WERI-Rb-1 (cell line): ENCODE results near the gene CCND1.
A peak's percentile ranks its signal among the peaks of the same experiment; 100 is the strongest.

Experiments used
- DNase-seq: peaks from one replicate; pipeline ENCODE4 v3.0.0-alpha.2; 2020
- H3K27ac ChIP-seq: fragments of 250-450 bp; sonication (Bioruptor Pico); 2 replicates; pipeline ENCODE4 v1.5.1; 2020; ENCODE audit warnings: mild to moderate bottlenecking, moderate library complexity
- H3K27me3 ChIP-seq: fragments of 250-450 bp; sonication (Bioruptor Pico); 2 replicates; pipeline ENCODE4 v1.5.1; 2021; ENCODE audit warnings: mild to moderate bottlenecking, low read depth, moderate library complexity; ENCODE audit not compliant: insufficient read depth, severe bottlenecking
- H3K36me3 ChIP-seq: fragments of 250-450 bp; sonication (Bioruptor Pico); 2 replicates; pipeline ENCODE4 v1.5.1; 2020; ENCODE audit warnings: mild to moderate bottlenecking, moderate library complexity
- H3K4me3 ChIP-seq: 2 replicates; pipeline ENCODE4 v1.5.1; 2011; ENCODE audit warnings: low read depth, mild to moderate bottlenecking, control low read depth, low read length
- H3K9me3 ChIP-seq: fragments of 250-450 bp; sonication (Bioruptor Pico); 2 replicates; pipeline ENCODE4 v1.5.1; 2021; ENCODE audit warnings: mild to moderate bottlenecking, moderate library complexity; ENCODE audit not compliant: severe bottlenecking
- TF ChIP-seq, protein P1 (sequence below): IDR thresholded peaks from 2 replicates; pipeline ENCODE4 v1.5.1; 2011; ENCODE audit warnings: low read depth, mild to moderate bottlenecking, control low read depth, inconsistent platforms, low read length

CCND1 gene

DNA sequence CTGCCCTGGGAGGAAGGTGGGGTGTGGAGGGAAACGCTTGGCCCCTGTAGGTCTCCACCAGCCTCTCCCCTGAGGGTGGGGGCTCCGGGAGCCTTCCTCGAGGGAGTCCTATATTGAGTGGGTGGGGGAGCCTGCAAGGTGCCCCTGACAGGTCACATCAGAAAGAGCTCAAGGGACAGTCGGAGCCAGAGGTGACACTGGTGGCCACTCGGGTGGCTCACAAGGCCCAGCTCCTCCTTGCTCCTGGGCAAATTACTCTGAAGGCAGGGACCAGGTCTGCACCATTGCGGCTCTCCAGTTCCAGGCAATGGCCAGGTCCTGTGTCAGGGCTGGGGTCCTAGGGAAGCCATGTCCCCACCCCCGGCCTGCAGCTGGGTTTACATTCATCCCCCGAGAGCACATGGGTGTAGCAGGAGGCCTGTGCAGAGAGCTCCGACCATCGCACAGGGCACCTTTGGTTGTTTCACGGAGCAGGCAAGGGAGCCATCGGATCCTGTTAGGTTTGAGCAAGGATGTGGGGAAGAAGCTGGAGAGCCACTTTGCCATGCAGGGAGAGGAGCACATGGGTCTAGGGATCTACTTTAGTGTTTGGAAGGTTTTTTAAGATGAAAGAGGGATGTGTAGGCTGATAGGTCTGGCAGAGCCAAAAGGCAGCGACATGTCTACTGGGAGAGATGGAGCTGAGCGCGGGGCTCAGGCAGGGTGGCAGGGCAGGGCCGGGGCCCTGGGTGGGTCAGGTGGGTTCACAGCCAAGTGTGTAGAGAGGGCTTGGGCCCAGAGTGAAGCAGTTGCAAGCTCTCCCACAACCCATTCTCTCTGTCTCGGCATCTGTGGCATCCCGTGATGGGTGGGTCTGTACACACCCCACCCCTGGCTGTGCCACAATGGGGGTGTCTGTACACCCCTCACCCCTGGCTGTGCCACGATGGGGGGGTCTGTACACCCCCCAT lies 14.8 kb downstream of the CCND1 start:
- DNase-seq: no peak
- H3K27ac ChIP-seq: no peak overlapping the region
- TF ChIP-seq, protein P1, sequence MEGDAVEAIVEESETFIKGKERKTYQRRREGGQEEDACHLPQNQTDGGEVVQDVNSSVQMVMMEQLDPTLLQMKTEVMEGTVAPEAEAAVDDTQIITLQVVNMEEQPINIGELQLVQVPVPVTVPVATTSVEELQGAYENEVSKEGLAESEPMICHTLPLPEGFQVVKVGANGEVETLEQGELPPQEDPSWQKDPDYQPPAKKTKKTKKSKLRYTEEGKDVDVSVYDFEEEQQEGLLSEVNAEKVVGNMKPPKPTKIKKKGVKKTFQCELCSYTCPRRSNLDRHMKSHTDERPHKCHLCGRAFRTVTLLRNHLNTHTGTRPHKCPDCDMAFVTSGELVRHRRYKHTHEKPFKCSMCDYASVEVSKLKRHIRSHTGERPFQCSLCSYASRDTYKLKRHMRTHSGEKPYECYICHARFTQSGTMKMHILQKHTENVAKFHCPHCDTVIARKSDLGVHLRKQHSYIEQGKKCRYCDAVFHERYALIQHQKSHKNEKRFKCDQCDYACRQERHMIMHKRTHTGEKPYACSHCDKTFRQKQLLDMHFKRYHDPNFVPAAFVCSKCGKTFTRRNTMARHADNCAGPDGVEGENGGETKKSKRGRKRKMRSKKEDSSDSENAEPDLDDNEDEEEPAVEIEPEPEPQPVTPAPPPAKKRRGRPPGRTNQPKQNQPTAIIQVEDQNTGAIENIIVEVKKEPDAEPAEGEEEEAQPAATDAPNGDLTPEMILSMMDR: no peak
- no peak overlapping the region for H3K4me3 ChIP-seq
- no peaks in the 10 kb centered on the region for H3K27me3 ChIP-seq
- no peaks in the 10 kb centered on the region for H3K36me3 ChIP-seq
- H3K9me3 ChIP-seq: no peaks in the 10 kb centered on the region

- no peak overlapping the region for H3K27ac ChIP-seq
- H3K36me3 ChIP-seq: no peaks in the 10 kb centered on the region
- no peaks in the 10 kb centered on the region for H3K27me3 ChIP-seq
- DNase-seq: no peak
- no peaks in the 10 kb centered on the region for H3K9me3 ChIP-seq
- TF ChIP-seq, protein P1: no peak
- H3K4me3 ChIP-seq: no peak overlapping the region
These were observed 15.8 kb downstream of the CCND1 start for GRCh38 chr11:69656536-69657455.

- no peaks in the 10 kb centered on the region for H3K9me3 ChIP-seq
- DNase-seq: no peak
- H3K27me3 ChIP-seq: no peaks in the 10 kb centered on the region
- H3K4me3 ChIP-seq: no peak overlapping the region
- H3K36me3 ChIP-seq: no peaks in the 10 kb centered on the region
- H3K27ac ChIP-seq: no peak overlapping the region
- TF ChIP-seq, protein P1: no peak
These were observed 16.5 kb downstream of the CCND1 start for GRCh38 chr11:69657456-69657910.

DNA sequence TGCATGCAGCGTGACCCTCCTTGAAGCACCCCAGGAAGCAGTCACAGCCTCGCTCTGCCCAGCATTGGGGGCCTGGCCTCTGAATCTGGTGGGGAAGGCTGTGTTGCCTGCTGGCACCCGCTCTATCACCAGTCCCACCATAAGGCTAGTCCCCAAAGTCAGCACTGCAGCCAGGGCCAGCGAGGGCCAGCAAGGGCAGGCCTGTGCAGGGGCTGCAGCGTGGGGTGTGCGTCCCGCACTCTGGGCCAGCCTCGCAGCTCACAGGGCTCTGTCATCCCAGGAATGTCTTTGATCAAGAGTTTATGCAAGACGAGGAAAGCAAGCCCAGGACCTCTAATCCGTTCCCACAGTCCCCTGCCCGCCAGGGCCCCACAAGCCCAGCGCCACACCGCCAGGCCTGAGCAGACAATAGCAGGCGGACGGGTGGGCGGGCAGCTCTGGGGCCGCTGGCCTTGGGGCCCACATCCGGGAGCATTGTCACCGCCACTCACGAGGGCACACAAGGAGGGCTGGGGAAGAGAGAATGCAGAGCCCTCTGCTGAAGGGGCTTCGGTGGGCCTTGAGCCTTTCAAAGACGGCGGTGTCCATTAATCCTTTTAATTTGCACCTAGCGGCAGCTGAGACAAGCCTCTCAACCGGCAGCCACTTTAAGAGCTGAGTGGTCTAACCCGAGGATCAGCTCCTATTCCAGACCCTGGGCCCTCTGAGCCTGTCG lies 17.1 kb downstream of the CCND1 start:
- TF ChIP-seq, protein P1: no peak
- peak overlapping the region; percentile 40 for H3K27ac ChIP-seq
- no peaks in the 10 kb centered on the region for H3K36me3 ChIP-seq
- DNase-seq: peak; percentile 22
- H3K4me3 ChIP-seq: no peak overlapping the region
- H3K27me3 ChIP-seq: no peaks in the 10 kb centered on the region
- H3K9me3 ChIP-seq: no peaks in the 10 kb centered on the region

- Histone ChIP-seq H3K4me3 (no peak overlapping the region), H3K36me3 (no peaks in the 10 kb centered on the region), H3K27me3 (no peaks in the 10 kb centered on the region), H3K27ac (peak overlapping the region; percentile 40), H3K9me3 (no peaks in the 10 kb centered on the region)
- TF ChIP-seq, protein P1: no peak
- no peak for DNase-seq
These were observed 17.9 kb downstream of the CCND1 start for GRCh38 chr11:69658626-69659450.
